GM23248 (cell line): Measurements from ENCODE around the gene MXRA8.

Source experiments
- EZH2 ChIP-seq: fragments of 200-600 bp; sonication (generic); IDR thresholded peaks from 2 replicates; pipeline ENCODE4 v1.6.1; 2018; ENCODE audit warnings: antibody characterized with exemption, mild to moderate bottlenecking; ENCODE audit not compliant: insufficient read depth, poor library complexity, severe bottlenecking
- EZH2phosphoT487 ChIP-seq: fragments of 200-600 bp; sonication (generic); IDR thresholded peaks from 2 replicates; pipeline ENCODE4 v1.6.1; 2018; ENCODE audit warnings: antibody characterized with exemption, moderate library complexity, mild to moderate bottlenecking, low read depth; ENCODE audit not compliant: insufficient read depth

GRCh38 chr1:1351511-1352427 lies 6.6 kb downstream of the MXRA8 start:
- TF ChIP-seq EZH2phosphoT487 (no peak), EZH2 (no peak)
